Naive B cell (primary cell): Measurements from ENCODE around the gene ARL8B. TPM values are rescaled to one million over a fixed set of nuclear protein-coding genes. Genes with fewer than 3 reads are reported as not detected.

Experiments
- ATAC-seq, 2 donors: fragments of 150-1000 bp; cut with Tn5 transposase; 2 replicates each; pipeline ENCODE4 v1.10.0; 2021; ENCODE audit warnings: low read depth in 2 of 2, mild to moderate bottlenecking in 2 of 2, moderate library complexity in 2 of 2
- DNase-seq: peaks from one replicate; pipeline ENCODE4 v3.0.0; 2022
- H3K27ac Mint-ChIP-seq, 6 donors: one replicate each; pipeline ENCODE4 v1.8.0; 2020 to 2022; ENCODE audit warnings: mild to moderate bottlenecking in 6 of 6, mixed read lengths in 6 of 6, moderate library complexity in 5 of 6, inconsistent platforms in 2 of 6
- H3K27me3 Mint-ChIP-seq, 3 donors: one replicate each; pipeline ENCODE4 v1.8.0; 2021 to 2022; ENCODE audit warnings: mixed read lengths in 3 of 3, mild to moderate bottlenecking in 1 of 3
- H3K36me3 Mint-ChIP-seq, 2 donors: one replicate each; pipeline ENCODE4 v1.8.0; 2020 to 2022; ENCODE audit warnings: mixed read lengths in 2 of 2, inconsistent platforms in 1 of 2, mild to moderate bottlenecking in 1 of 2
- H3K4me1 Mint-ChIP-seq, 3 donors: one replicate each; pipeline ENCODE4 v1.8.0; 2020 to 2022; ENCODE audit warnings: mixed read lengths in 3 of 3, inconsistent platforms in 1 of 3, mild to moderate bottlenecking in 1 of 3, moderate library complexity in 1 of 3
- H3K4me3 Mint-ChIP-seq, 8 donors: one replicate each; pipeline ENCODE4 v1.8.0; 2020 to 2022; ENCODE audit warnings: mild to moderate bottlenecking in 8 of 8, mixed read lengths in 8 of 8, moderate library complexity in 8 of 8, inconsistent platforms in 2 of 8
- H3K9me3 Mint-ChIP-seq, 7 donors: one replicate each; pipeline ENCODE4 v1.8.0; 2020 to 2022; ENCODE audit warnings: mixed read lengths in 7 of 7, mild to moderate bottlenecking in 5 of 7, inconsistent platforms in 2 of 7, moderate library complexity in 1 of 7
- polyA plus RNA-seq, 6 donors: library from polyadenylated mRNA; unstranded; fragments of 300-500 nt; fragmentation: Illumina TruSeq; gene quantifications; one replicate each; pipeline ENCODE4 v1.2.3, GENCODE V29; 2021; ENCODE audit warnings: low read depth in 6 of 6

Gene ARL8B
- polyA plus RNA-seq, 6 donors from 2014 or later = 36.7 to 64.8 (median 60.6) TPM

- no peaks in the 10 kb centered on the region for H3K9me3 Mint-ChIP-seq
- peak within 1 kb of the TSS; percentile 95 to 99 (median 98) for H3K27ac Mint-ChIP-seq
- H3K36me3 Mint-ChIP-seq = peaks cover 6 to 7% of the 10 kb centered on the region in 2 donors
- peak within 1 kb of the TSS; percentile 96 to 99 (median 98) for H3K4me3 Mint-ChIP-seq
- peaks cover 41 to 73% (median 64%) of the 10 kb centered on the region in 3 donors for H3K4me1 Mint-ChIP-seq
- DNase-seq (peak; percentile 98), ATAC-seq (peak; percentile 86)
- H3K27me3 Mint-ChIP-seq = no peaks in the 10 kb centered on the region
These were observed 65.2 kb downstream of the ARL8B start, which contains the start of gene EDEM1 for GRCh38 chr3:5187156-5187919. EDEM1 (plus strand) TSS chr3:5187707; CDS start chr3:5187806, 99 bp downstream.

DNA sequence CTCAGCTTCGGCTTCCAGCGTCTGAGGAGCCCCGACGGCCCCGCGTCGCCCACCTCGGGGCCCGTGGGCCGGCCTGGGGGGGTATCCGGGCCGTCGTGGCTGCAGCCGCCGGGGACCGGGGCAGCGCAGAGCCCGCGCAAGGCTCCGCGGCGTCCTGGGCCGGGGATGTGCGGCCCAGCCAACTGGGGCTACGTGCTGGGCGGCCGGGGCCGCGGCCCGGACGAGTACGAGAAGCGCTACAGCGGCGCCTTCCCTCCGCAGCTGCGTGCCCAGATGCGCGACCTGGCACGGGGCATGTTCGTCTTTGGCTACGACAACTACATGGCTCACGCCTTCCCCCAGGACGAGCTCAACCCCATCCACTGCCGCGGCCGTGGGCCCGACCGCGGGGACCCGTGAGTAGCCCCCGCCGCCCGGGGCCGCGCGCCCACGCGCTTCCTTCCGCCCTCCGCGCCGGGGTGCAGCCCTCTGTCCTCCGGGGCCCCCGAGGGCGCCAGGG lies 65.9 kb downstream of the ARL8B start:
- Mint-ChIP-seq H3K4me1 (peaks cover 47 to 73% (median 69%) of the 10 kb centered on the region in 3 donors), H3K27me3 (no peaks in the 10 kb centered on the region), H3K9me3 (no peaks in the 10 kb centered on the region), H3K36me3 (peaks cover 6 to 7% of the 10 kb centered on the region in 2 donors), H3K27ac (peak overlapping the region; percentile 81 to 99 (median 98)), H3K4me3 (peak overlapping the region; percentile 96 to 99 (median 98))
- DNase-seq (peak; percentile 67), ATAC-seq (peak; percentile 22 to 23)

- Mint-ChIP-seq H3K27me3 (no peaks in the 10 kb centered on the region), H3K9me3 (no peaks in the 10 kb centered on the region), H3K27ac (peak overlapping the region; percentile 95 to 99 (median 98)), H3K36me3 (peaks cover 6 to 7% of the 10 kb centered on the region in 2 donors), H3K4me3 (peak overlapping the region; percentile 96 to 99 (median 98)), H3K4me1 (peaks cover 43 to 73% (median 68%) of the 10 kb centered on the region in 3 donors)
- ATAC-seq = peak; percentile 28 to 30
- peak; percentile 59 for DNase-seq
These were observed 66.5 kb downstream of the ARL8B start for GRCh38 chr3:5188419-5189221.

GRCh38 chr3:5190147-5190791 lies 68.2 kb downstream of the ARL8B start:
- Mint-ChIP-seq H3K9me3 (no peaks in the 10 kb centered on the region), H3K27ac (peak overlapping the region; percentile 45 to 99 (median 92)), H3K27me3 (no peaks in the 10 kb centered on the region), H3K4me1 (peaks cover 55 to 74% (median 72%) of the 10 kb centered on the region in 3 donors), H3K36me3 (peaks cover 13 to 16% of the 10 kb centered on the region in 2 donors), H3K4me3 (peak overlapping the region; percentile 84 to 99 (median 98))
- DNase-seq (no peak), ATAC-seq (no peak)

GRCh38 chr3:5191555-5192304 lies 69.6 kb downstream of the ARL8B start:
- Mint-ChIP-seq H3K27me3 (no peaks in the 10 kb centered on the region), H3K4me3 (peak overlapping the region; percentile 55 to 91 (median 64)), H3K36me3 (peaks cover 17 to 18% of the 10 kb centered on the region in 2 donors), H3K9me3 (no peaks in the 10 kb centered on the region), H3K27ac (peak overlapping the region; percentile 73 to 99 (median 84)), H3K4me1 (peaks cover 58 to 76% (median 76%) of the 10 kb centered on the region in 3 donors)
- no peak for DNase-seq
- no peak for ATAC-seq

DNA sequence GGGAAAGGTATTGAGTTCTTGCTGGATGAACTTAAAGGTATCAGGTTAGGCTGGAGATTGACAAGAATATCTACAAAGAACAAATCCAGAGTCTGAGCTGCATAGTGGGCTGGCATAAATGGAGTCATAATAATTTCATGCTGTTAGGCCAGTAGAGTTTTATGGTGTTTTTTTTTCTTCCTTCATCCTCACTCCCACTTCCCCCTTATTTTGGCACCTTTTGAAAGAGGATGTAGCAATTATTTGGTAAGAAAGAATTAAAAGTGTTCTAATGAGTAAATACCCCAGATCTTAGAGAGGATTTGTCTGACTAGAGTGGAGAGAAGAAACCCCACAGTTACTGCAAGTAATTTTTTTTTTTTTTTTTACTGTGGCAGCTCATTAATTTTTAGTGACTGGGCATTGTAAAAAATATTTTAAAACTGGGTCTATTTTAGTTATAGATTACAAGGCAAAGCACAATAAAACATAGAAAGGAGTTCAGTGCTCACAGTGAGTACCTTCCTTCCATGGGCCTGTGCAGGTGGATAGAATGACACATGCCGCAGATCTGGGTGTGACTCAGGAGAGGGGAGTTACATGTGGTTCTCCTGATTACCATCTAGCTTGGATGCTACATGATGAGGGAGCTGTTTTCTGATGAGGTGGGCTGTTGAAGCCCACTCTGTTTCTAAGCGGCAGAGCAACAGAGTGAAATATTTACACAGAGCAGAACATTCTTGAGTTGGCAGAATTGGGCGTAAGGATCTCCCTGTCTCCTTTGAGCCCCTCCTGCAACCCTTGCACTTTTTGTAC lies 70.7 kb downstream of the ARL8B start:
- H3K27me3 Mint-ChIP-seq = no peaks in the 10 kb centered on the region
- peaks cover 0 to 4% (median 0%) of the 10 kb centered on the region in 7 donors for H3K9me3 Mint-ChIP-seq
- H3K27ac Mint-ChIP-seq = peak overlapping the region; percentile 73 to 99 (median 84)
- DNase-seq (no peak), ATAC-seq (no peak)
- H3K4me3 Mint-ChIP-seq = peak overlapping the region; percentile 55 to 91 (median 68)
- peaks cover 26 to 29% of the 10 kb centered on the region in 2 donors for H3K36me3 Mint-ChIP-seq
- peaks cover 65 to 86% (median 81%) of the 10 kb centered on the region in 3 donors for H3K4me1 Mint-ChIP-seq

DNA sequence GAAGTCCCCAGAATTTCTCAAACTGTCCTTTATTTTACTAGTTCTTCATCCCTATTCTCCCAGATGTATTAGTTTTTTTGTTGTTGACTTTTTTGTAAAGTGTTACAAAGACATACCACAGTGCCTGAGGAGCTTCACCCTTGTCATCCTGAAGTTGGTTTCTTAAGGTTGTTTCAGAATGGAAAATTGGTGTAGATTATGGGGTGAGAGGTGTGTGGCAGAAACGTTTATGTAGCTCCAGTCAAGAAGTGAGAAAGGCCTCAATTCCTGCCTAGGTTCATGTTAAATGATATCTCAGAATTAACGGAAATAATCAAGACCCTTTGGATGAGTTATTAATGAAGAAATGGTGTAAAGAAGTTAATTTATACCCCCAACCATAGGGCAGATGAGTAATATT lies 72.2 kb downstream of the ARL8B start:
- peak overlapping the region in 4 of 8 donors; percentile 9 to 61 (median 42) for H3K4me3 Mint-ChIP-seq
- peaks cover 75 to 95% (median 88%) of the 10 kb centered on the region in 3 donors for H3K4me1 Mint-ChIP-seq
- peak overlapping the region; percentile 27 to 99 (median 84) for H3K27ac Mint-ChIP-seq
- H3K27me3 Mint-ChIP-seq = no peaks in the 10 kb centered on the region
- H3K9me3 Mint-ChIP-seq = peaks cover 0 to 4% (median 0%) of the 10 kb centered on the region in 7 donors
- no peak for ATAC-seq
- H3K36me3 Mint-ChIP-seq = peaks cover 27 to 30% of the 10 kb centered on the region in 2 donors
- DNase-seq = no peak

GRCh38 chr3:5194801-5195509 lies 72.9 kb downstream of the ARL8B start:
- DNase-seq (no peak), ATAC-seq (no peak)
- H3K4me3 Mint-ChIP-seq = peak overlapping the region in 7 of 8 donors; percentile 41 to 61 (median 52)
- H3K9me3 Mint-ChIP-seq = peaks cover 0 to 4% (median 0%) of the 10 kb centered on the region in 7 donors
- H3K27ac Mint-ChIP-seq = peak overlapping the region; percentile 91 to 99 (median 94)
- peaks cover 76 to 95% (median 84%) of the 10 kb centered on the region in 3 donors for H3K4me1 Mint-ChIP-seq
- no peaks in the 10 kb centered on the region for H3K27me3 Mint-ChIP-seq
- H3K36me3 Mint-ChIP-seq = peaks cover 27 to 31% of the 10 kb centered on the region in 2 donors

GRCh38 chr3:5195605-5196004 lies 73.5 kb downstream of the ARL8B start:
- H3K36me3 Mint-ChIP-seq = peaks cover 27 to 37% of the 10 kb centered on the region in 2 donors
- H3K4me1 Mint-ChIP-seq = peaks cover 74 to 94% (median 84%) of the 10 kb centered on the region in 3 donors
- H3K27me3 Mint-ChIP-seq = no peaks in the 10 kb centered on the region
- DNase-seq (peak; percentile 29), ATAC-seq (peak; percentile 7 to 11)
- peaks cover 0 to 4% (median 0%) of the 10 kb centered on the region in 7 donors for H3K9me3 Mint-ChIP-seq
- peak overlapping the region in 6 of 8 donors; percentile 41 to 57 (median 47) for H3K4me3 Mint-ChIP-seq
- H3K27ac Mint-ChIP-seq = peak overlapping the region; percentile 23 to 99 (median 94)

GRCh38 chr3:5197022-5197421 lies 74.9 kb downstream of the ARL8B start:
- peaks cover 67 to 92% (median 77%) of the 10 kb centered on the region in 3 donors for H3K4me1 Mint-ChIP-seq
- no peaks in the 10 kb centered on the region for H3K27me3 Mint-ChIP-seq
- peaks cover 32 to 44% of the 10 kb centered on the region in 2 donors for H3K36me3 Mint-ChIP-seq
- ATAC-seq (no peak), DNase-seq (no peak)
- H3K27ac Mint-ChIP-seq = peak overlapping the region; percentile 91 to 100 (median 97)
- H3K9me3 Mint-ChIP-seq = peaks cover 0 to 4% (median 0%) of the 10 kb centered on the region in 7 donors
- H3K4me3 Mint-ChIP-seq = peak overlapping the region; percentile 40 to 81 (median 72)
